ENCODE data around the gene RPL18A.

RPL18A gene

DNA sequence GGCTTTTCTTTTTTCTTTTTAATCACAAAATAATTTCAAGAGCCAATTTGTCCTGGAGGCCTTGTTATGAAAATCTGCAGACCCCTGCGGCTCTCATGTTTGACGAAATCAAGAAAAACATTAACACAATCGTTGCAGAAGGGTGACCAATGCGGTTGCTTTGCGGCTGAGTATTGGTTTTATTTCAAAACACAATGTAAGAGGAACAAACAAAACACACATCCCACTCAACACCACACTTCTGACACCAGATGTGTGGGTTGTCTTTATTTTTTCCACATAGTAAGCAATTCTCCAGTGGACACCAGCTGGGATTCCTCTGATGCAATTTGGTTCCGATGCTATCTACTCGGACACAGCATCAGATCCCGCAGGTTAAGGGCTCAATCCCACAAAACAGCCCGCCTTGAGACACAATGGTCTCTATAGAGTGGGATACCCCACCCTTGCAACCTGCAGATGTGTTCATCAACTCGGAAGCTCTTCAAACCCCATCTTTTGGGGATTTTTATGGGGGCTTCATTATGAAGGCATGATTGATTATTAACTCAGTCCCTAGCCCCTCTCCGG lies 51.2 kb downstream of the RPL18A start:
- no peak overlapping the region for H2AFZ ChIP-seq (ENCODE audit: low read length)
- no peak for TF ChIP-seq EZH2phosphoT487 (IDR thresholded peaks at IDR 0.05; ENCODE audit: borderline replicate concordance)
- TF ChIP-seq, protein P1, sequence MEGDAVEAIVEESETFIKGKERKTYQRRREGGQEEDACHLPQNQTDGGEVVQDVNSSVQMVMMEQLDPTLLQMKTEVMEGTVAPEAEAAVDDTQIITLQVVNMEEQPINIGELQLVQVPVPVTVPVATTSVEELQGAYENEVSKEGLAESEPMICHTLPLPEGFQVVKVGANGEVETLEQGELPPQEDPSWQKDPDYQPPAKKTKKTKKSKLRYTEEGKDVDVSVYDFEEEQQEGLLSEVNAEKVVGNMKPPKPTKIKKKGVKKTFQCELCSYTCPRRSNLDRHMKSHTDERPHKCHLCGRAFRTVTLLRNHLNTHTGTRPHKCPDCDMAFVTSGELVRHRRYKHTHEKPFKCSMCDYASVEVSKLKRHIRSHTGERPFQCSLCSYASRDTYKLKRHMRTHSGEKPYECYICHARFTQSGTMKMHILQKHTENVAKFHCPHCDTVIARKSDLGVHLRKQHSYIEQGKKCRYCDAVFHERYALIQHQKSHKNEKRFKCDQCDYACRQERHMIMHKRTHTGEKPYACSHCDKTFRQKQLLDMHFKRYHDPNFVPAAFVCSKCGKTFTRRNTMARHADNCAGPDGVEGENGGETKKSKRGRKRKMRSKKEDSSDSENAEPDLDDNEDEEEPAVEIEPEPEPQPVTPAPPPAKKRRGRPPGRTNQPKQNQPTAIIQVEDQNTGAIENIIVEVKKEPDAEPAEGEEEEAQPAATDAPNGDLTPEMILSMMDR (conservative IDR thresholded peaks at IDR 0.05; ENCODE audit: low read length) = no peak
- no peaks in the 10 kb centered on the region for H3F3A ChIP-seq (ENCODE audit: low read depth)
- H3K9me3 ChIP-seq (ENCODE audit: insufficient read depth, low read depth, low read length) = peaks cover 9% of the 10 kb centered on the region; the same call in 1 of the 2 replicates
- H3K27me3 ChIP-seq (ENCODE audit: insufficient read depth, low read length, poor library complexity, severe bottlenecking) = no peaks in the 10 kb centered on the region
- no peaks in the 10 kb centered on the region for H3K4me1 ChIP-seq (ENCODE audit: insufficient read depth, low read length, poor library complexity, severe bottlenecking)
- no peaks in the 10 kb centered on the region for H3K79me2 ChIP-seq (ENCODE audit: insufficient read depth, low read length)
- H3K4me3 ChIP-seq (ENCODE audit: low read length, poor library complexity, severe bottlenecking) = no peak overlapping the region
- H3K9ac ChIP-seq (ENCODE audit: low read depth, low read length, poor library complexity, severe bottlenecking) = no peak overlapping the region
- H3K9me2 ChIP-seq (replicated peaks; ENCODE audit: low read depth, low read length) = no peaks in the 10 kb centered on the region
- no peaks in the 10 kb centered on the region for H3K36me3 ChIP-seq (ENCODE audit: insufficient read depth, low read length)
- no peaks in the 10 kb centered on the region for H4K20me1 ChIP-seq (ENCODE audit: insufficient read depth, low read length, poor library complexity, severe bottlenecking)
- H3K4me2 ChIP-seq (ENCODE audit: low read depth, low read length, poor library complexity, severe bottlenecking) = no peak overlapping the region
